IMR-90 (cell line): ENCODE data around the gene SNTG2. TPM values are rescaled to one million over a fixed set of nuclear protein-coding genes. Genes with fewer than 3 reads are reported as not detected.

ENCODE experiments used
- ATAC-seq: fragments of 200-7000 bp; cut with Tn5 transposase; 2 replicates; pipeline ENCODE4 v1.9.1; 2020; ENCODE audit warnings: low read depth, mild to moderate bottlenecking, moderate library complexity
- BruUV-seq: library from RNA; stranded (reverse); fragments of 400-500 nt; replicated peaks from 2 replicates; lab custom pipeline; 2021; lab: Mats Ljungman, UMichigan
- CTCF ChIA-PET: fragments of 300-600 bp; formaldehyde crosslinking; extraction: SDS; loops from one replicate; lab custom pipeline; 2021; ENCODE audit warnings: antibody characterized with exemption; lab: Yijun Ruan, JAX
- POLR2A ChIA-PET: fragments of 300-600 bp; sonication (Branson Sonifier 250); formaldehyde crosslinking; loops from one replicate; lab custom pipeline; 2022; ENCODE audit warnings: antibody characterized with exemption; ENCODE audit not compliant: unreplicated experiment; lab: Charles Lee
- DNase-seq: peaks from one replicate; pipeline ENCODE4 v3.0.0; 2013
- H2AFZ ChIP-seq: replicated peaks from 2 replicates; pipeline ENCODE3; 2013; ENCODE audit warnings: low read length, mild to moderate bottlenecking; ENCODE audit not compliant: poor library complexity
- H2AK5ac ChIP-seq: 2 replicates; pipeline ENCODE4 v1.6.1; 2013; ENCODE audit warnings: low read depth, low read length, inconsistent platforms
- H2AK9ac ChIP-seq: replicated peaks from 2 replicates; pipeline ENCODE3; 2013; ENCODE audit warnings: mild to moderate bottlenecking, low read depth, low read length, moderate library complexity; ENCODE audit not compliant: poor library complexity
- H2BK120ac ChIP-seq: 2 replicates; pipeline ENCODE4 v1.6.1; 2013; ENCODE audit warnings: low read depth, low read length, inconsistent platforms
- H2BK15ac ChIP-seq: 3 replicates; pipeline ENCODE4 v1.6.1; 2013; ENCODE audit warnings: low read depth, low read length, inconsistent platforms
- H2BK20ac ChIP-seq: 2 replicates; pipeline ENCODE4 v1.6.1; 2013; ENCODE audit warnings: low read depth, mild to moderate bottlenecking, inconsistent platforms, low read length, moderate library complexity
- H2BK5ac ChIP-seq: 2 replicates; pipeline ENCODE4 v1.6.1; 2013; ENCODE audit warnings: mild to moderate bottlenecking, low read depth, low read length, inconsistent platforms; ENCODE audit not compliant: poor library complexity, severe bottlenecking
- H3K14ac ChIP-seq: replicated peaks from 2 replicates; pipeline ENCODE4 v1.6.1; 2013; ENCODE audit warnings: low read depth, low read length, inconsistent platforms
- H3K18ac ChIP-seq: 2 replicates; pipeline ENCODE4 v1.6.1; 2013; ENCODE audit warnings: low read depth, low read length, control low read depth
- H3K23ac ChIP-seq: 2 replicates; pipeline ENCODE4 v1.6.1; 2013; ENCODE audit warnings: low read depth, low read length, inconsistent platforms
- H3K27ac ChIP-seq: 2 replicates; pipeline ENCODE4 v1.5.1; 2013; ENCODE audit warnings: mild to moderate bottlenecking, control low read depth, low read length; ENCODE audit not compliant: insufficient read depth
- H3K27me3 ChIP-seq: 2 replicates; pipeline ENCODE4 v1.6.1; 2013; ENCODE audit warnings: low read length; ENCODE audit not compliant: control insufficient read depth, insufficient read depth
- H3K36me3 ChIP-seq: 2 replicates; pipeline ENCODE4 v1.6.1; 2013; ENCODE audit warnings: low read length, mixed read lengths; ENCODE audit not compliant: control insufficient read depth, insufficient read depth
- H3K4ac ChIP-seq: 2 replicates; pipeline ENCODE4 v1.6.1; 2013; ENCODE audit warnings: low read depth, low read length, inconsistent platforms
- H3K4me1 ChIP-seq: 2 replicates; pipeline ENCODE4 v1.6.1; 2013; ENCODE audit warnings: low read length, mixed read lengths; ENCODE audit not compliant: control insufficient read depth, insufficient read depth
- H3K4me2 ChIP-seq: 2 replicates; pipeline ENCODE4 v1.6.1; 2013; ENCODE audit warnings: low read depth, mild to moderate bottlenecking, control low read depth, low read length, moderate library complexity
- H3K4me3 ChIP-seq: 2 replicates; pipeline ENCODE4 v1.5.1; 2013; ENCODE audit warnings: low read depth, mild to moderate bottlenecking, control low read depth, low read length, moderate library complexity; ENCODE audit not compliant: insufficient read depth
- H3K56ac ChIP-seq: 2 replicates; pipeline ENCODE4 v1.6.1; 2013; ENCODE audit warnings: low read length, inconsistent platforms; ENCODE audit not compliant: insufficient read depth; ENCODE audit errors: extremely low read depth
- H3K79me1 ChIP-seq, 2 experiments: 2 replicates each; pipeline ENCODE4 v1.6.1; 2013; ENCODE audit warnings: low read length in 2 of 2, inconsistent platforms in 1 of 2, low read depth in 1 of 2
- H3K9ac ChIP-seq: 2 replicates; pipeline ENCODE4 v1.6.1; 2013; ENCODE audit warnings: low read depth, low read length, control low read depth
- H3K9me1 ChIP-seq: 2 replicates; pipeline ENCODE4 v1.6.1; 2013; ENCODE audit warnings: low read length, inconsistent platforms; ENCODE audit not compliant: insufficient read depth
- H3K9me3 ChIP-seq: 2 replicates; pipeline ENCODE4 v1.6.1; 2013; ENCODE audit warnings: low read length; ENCODE audit not compliant: control insufficient read depth, insufficient read depth
- H4K20me1 ChIP-seq: 2 replicates; pipeline ENCODE4 v1.6.1; 2013; ENCODE audit warnings: low read length, inconsistent platforms; ENCODE audit not compliant: insufficient read depth
- H4K5ac ChIP-seq: 2 replicates; pipeline ENCODE4 v1.6.1; 2013; ENCODE audit warnings: mild to moderate bottlenecking, low read depth, low read length, control low read depth
- H4K8ac ChIP-seq, 2 experiments: 2 replicates each; pipeline ENCODE4 v1.6.1; 2013; ENCODE audit warnings: low read depth in 2 of 2, low read length in 2 of 2, control low read depth in 1 of 2, inconsistent platforms in 1 of 2
- H4K91ac ChIP-seq: 2 replicates; pipeline ENCODE4 v1.6.1; 2013; ENCODE audit warnings: low read depth, low read length, inconsistent platforms; ENCODE audit not compliant: insufficient read depth
- CHD1 ChIP-seq: IDR thresholded peaks from 2 replicates; pipeline ENCODE4 v1.6.1; 2012; ENCODE audit warnings: low read depth, low read length, improper control_type of control experiment
- MAFK ChIP-seq: IDR thresholded peaks from 2 replicates; pipeline ENCODE4 v1.6.1; 2012; ENCODE audit warnings: low read depth, low read length, improper control_type of control experiment
- NFE2L2 ChIP-seq: fragments of 150-350 bp; IDR thresholded peaks from 2 replicates; pipeline ENCODE4 v1.6.1; 2016; ENCODE audit warnings: low read depth, mild to moderate bottlenecking, low read length
- WGBS, 2 experiments: methylation state at CpG; one replicate each; pipeline versions ENCODE4 v1.1.5 to v1.1.7; 2013; ENCODE audit warnings: missing lambda C conversion rate in 2 of 2; ENCODE audit not compliant: insufficient read length in 1 of 2; ENCODE audit errors: extremely low coverage in 2 of 2; 5-methylcytosine and 5-hydroxymethylcytosine counted together
- dilution Hi-C: fragments of 300-500 bp; cut with HindIII; formaldehyde crosslinking; loops from one replicate; pipeline ENCODE4 v1.14.3; 2018; ENCODE audit warnings: low sequenced_read_pairs; ENCODE audit not compliant: unreplicated experiment
- in situ Hi-C: fragments of 300-500 bp; cut with MboI; formaldehyde crosslinking; loops from 3 replicates; pipeline ENCODE4 v1.14.3; 2019; ENCODE audit warnings: low sequenced_read_pairs, inconsistent platforms, mixed read lengths
- intact Hi-C: fragments of 100-400 bp; cut with micrococcal nuclease; formaldehyde crosslinking; loops from 2 replicates; pipeline ENCODE4 v1.10.0; 2022
- polyA plus RNA-seq, 3 experiments: library from polyadenylated mRNA; depleted of rRNA; stranded (reverse); fragments of >200 nt; gene quantifications; 2 replicates each; pipeline ENCODE4 v1.2.3, GENCODE V29; 2012; ENCODE audit warnings: low replicate concordance in 1 of 3
- total RNA-seq: library from RNA; depleted of rRNA; stranded (reverse); fragments of >200 nt; gene quantifications from 2 replicates; pipeline ENCODE4 v1.2.3, GENCODE V29; 2012
- TF ChIP-seq, protein P1 (sequence below): fragments of 150-350 bp; IDR thresholded peaks from 2 replicates; pipeline ENCODE4 v1.6.1; 2017; ENCODE audit warnings: mild to moderate bottlenecking, antibody characterized with exemption, low read length, low read depth

Gene SNTG2
- total and polyA plus RNA-seq, 2 of the 4 experiments (the other 2 are of a cell fraction), result under 0.01 to 0.17 TPM

DNA sequence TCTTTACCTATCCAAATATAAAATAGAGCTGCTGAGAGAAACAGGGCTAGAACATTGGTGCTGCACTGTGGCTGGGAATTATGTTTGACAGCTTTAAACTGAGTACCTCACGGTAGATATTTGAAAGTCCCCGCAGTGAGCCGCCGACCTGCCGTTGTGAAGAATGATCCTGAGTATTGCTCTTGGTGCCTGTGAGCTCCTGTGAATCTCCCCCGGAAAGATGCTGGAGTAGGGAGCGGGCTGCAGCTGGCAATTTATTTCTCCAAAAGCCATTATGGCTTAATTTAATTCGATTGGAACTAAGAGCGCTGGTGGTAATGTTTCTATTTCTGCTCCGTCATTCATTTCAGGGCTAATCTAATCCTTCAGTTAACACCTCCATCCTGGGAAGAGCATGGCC is 333.2 kb downstream of the SNTG2 start:
- Histone ChIP-seq H2BK120ac (no peak overlapping the region), H3K4me2 (no peak overlapping the region), H3K18ac (no peak overlapping the region), H2BK20ac (no peak overlapping the region), H2BK5ac (no peak overlapping the region), H4K5ac (no peak overlapping the region), H3K4me3 (no peak overlapping the region), H3K27ac (no peak overlapping the region), H3K36me3 (no peaks in the 10 kb centered on the region), H2AK5ac (no peak overlapping the region), H2AFZ (no peak overlapping the region), H2AK9ac (no peak overlapping the region), H3K56ac (no peak overlapping the region), H3K9ac (no peak overlapping the region), H4K20me1 (no peaks in the 10 kb centered on the region), H3K4ac (no peak overlapping the region), H4K91ac (no peak overlapping the region), H3K14ac (no peak overlapping the region), H3K9me1 (no peaks in the 10 kb centered on the region; the same call in 1 of the 2 replicates), H3K23ac (no peak overlapping the region), H3K79me1 (no peaks in the 10 kb centered on the region), H4K8ac (no peak overlapping the region), H2BK15ac (no peak overlapping the region), H3K27me3 (no peaks in the 10 kb centered on the region), H3K9me3 (peaks cover 21% of the 10 kb centered on the region), H3K4me1 (no peaks in the 10 kb centered on the region)
- DNase-seq, result no peak
- CTCF ChIA-PET, result no interaction called here
- POLR2A ChIA-PET, result no interaction called here
- no peak for TF ChIP-seq MAFK
- TF ChIP-seq, protein P1, sequence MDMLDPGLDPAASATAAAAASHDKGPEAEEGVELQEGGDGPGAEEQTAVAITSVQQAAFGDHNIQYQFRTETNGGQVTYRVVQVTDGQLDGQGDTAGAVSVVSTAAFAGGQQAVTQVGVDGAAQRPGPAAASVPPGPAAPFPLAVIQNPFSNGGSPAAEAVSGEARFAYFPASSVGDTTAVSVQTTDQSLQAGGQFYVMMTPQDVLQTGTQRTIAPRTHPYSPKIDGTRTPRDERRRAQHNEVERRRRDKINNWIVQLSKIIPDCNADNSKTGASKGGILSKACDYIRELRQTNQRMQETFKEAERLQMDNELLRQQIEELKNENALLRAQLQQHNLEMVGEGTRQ, result no peak
- TF ChIP-seq NFE2L2, result no peak
- no peak for TF ChIP-seq CHD1
- in situ Hi-C loops, result no loop called here
- no TSS peak for BruUV-seq
- 38% methylated on average over 2 of the region's 10 CpGs; no CpG with 5 or more reads in 1 of the 2 experiments for WGBS, 2 experiments
- intact Hi-C loops, result no loop called here
- dilution Hi-C loops, result no loop called here
- ATAC-seq, result no peak
